Activated CD4-positive, alpha-beta T cell treated with anti-CD3 and anti-CD28 coated beads for 24 hours (primary cell): ENCODE measurements around the gene LCORL.
"Not testable (repeated sequence)": the region's sequence is repeated elsewhere in the genome, so short reads cannot be mapped to it uniquely, and the experiment has no call there.

Source experiments
- DNase-seq, 2 donors: peaks; one replicate each; pipeline ENCODE4 v3.0.0-alpha.2; 2020; ENCODE audit warnings: low read depth in 2 of 2

Gene LCORL

DNA sequence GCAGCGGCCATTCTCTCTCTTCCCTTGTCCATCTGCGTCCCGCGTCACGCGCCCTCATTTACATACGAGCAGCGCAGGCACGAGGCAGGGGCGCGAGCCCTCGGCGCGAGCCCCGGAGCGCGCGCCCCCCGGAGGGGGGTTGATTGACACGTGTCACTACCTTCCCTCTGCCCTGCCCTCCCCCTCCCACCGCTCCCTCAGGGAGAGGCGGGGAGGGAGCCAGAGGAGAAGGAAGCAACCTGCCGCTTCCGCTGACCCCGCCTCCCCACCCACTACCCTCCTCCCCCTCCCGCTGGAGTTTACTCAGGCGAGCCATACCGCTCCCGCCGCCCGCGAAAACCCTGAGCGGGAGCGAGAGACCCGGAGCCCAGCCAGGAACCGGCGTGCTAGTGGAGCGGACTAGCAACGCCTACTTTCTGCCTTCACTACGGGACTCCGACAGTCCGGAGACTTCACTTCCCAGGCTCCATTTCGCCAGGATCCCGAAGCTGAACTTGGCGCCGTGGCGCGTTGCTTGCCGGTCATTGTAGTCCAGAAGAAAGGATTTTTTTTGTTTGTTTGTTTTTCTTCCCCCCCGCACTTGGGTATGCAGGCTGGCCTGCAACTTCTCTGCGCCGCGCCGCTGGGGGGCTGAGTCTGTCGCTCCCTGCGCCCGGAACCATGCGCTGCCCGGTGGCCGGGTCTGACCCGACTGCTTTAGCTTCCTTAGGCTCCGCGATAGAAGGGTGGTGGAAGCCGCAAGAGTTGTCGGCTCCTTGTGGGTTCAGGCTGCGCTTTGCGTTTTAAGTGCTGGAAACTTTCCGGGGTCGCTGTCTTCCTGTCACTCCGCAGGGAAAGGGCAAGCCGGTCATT is at the start of gene LCORL:
Gene LCORL, minus strand, starts transcription at position 36 of the 852 bp plus-strand sequence. Its CDS starts 4 bp downstream, at position 32.
- peak; percentile 75 to 76 for DNase-seq

DNA sequence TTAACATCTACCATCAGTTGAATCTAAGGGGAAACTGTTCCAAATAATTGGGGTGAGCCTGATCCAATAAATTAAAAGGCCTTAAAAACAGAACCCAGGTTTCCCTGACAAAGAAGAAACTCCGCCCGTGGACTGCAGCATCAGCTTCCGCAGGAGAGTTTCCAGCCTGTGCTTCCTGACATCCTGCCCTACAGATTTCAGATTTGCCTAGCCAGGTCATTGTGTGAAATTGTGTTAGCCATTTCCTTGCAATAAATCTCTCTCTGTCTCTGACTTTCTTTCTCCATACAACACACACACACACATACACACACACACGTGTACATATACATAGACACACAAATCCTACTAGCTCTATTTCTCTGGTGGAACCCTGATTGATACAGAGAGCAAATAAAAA is 48.3 kb upstream of the LCORL start:
- DNase-seq: no peak

DNA sequence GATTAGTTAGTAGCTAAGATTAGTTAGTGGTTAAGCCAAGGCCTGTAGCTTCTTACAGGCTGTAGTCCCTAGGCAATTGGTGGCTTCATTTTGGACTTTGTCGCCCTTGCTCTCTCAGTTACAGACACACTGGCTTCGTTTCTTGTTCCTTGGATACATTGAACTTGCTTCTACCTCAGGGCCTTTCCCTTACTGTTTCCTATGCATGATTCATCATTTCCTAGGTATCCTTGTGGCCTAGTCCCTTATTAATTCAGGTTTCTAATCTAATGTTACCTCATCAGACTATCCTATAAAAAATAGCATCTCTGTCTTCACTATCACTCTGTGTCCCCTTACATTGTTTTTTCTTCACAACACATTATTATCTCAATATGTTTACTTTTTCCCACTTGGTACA is 45.5 kb upstream of the LCORL start:
- DNase-seq: no peak

DNA sequence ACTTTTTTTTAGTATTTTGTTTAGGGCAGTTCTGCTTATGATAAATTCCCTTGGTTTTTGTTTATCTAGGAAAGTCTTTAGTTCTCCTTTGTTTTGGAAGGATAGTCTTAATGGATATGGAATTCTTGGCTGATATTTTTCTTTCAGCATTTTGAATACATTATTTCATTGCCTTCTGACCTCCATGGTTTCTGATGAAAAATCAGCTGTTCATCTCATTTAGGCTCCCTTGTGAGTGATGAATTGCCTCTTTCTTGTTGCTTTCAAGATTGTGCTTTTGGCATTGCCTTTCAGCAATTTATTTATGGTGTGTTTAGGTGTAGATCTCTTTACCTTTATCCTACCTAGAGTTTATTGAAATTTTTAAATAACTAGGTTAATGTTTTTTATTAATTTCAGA is 41.5 kb upstream of the LCORL start:
- DNase-seq: no peak

DNA sequence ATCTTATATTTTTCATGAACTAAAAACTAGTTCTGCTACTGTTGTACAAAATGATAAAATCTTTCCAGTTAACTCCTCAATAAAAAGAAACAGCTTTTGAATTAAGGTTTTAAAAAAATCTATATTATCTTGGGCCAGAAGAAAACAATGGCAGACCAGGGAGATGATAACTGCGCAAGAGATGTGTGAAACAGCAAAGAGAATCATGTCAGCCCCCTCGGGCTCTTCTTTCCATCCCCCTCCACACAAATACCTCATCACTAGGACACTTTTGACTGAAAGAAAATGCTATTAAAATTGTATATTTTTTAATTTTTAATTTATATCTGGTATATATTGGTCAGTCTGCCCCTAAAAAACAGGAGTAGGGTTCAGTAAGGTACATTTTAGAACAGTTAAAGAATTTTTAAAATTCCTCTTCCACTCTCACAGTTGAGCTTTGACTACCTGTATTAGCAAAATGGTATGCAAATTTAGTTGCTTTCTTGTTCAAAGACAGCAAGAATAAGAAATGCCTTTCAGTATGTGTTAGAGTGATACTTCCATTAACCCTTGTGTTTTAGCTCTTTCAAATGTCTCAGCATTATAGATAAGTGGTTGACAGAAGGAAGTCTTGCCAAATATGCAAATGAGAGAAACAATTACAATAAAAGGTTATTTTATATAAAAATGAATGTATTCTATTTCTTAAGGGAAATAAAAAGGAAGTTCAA is 36.4 kb upstream of the LCORL start:
- no peak for DNase-seq

DNA sequence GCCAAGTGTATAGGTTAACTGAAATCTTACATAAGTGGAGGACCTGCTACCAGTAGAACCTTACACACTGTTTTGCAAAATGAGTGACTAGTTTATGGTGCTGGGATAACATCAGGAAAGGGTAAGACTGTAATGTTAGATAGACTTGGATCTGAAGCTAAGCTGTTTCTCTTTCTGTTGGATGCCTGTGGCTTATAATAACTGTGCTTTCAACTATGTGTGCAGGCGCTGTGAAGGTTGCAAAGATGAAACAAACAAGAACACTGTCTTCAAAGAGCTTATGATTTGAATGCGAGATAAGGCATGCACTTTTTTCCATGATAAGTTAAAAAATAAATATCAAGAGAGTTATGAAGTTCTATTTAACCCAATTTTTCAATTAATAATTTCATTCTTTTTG is 34.5 kb upstream of the LCORL start:
- no peak for DNase-seq

DNA sequence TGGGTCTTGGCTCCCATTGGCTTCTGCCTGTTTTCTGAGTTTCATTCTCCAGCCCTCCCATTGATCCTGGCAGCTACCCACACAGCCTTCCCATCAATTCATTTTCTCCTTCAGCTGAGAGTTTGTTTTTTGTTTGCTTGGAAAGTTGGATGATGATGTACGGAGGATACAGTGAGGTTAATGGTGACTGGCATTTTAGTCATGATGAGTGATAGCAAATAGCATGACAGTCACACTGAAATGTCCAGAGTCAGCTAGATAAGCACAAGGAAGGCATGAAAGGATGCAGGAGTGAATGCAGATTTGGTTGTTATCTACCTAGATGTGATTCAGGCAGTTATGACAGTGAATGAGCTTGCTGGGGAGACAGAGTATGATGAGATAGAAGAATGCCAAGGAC is 30.6 kb upstream of the LCORL start:
- DNase-seq: no peak

DNA sequence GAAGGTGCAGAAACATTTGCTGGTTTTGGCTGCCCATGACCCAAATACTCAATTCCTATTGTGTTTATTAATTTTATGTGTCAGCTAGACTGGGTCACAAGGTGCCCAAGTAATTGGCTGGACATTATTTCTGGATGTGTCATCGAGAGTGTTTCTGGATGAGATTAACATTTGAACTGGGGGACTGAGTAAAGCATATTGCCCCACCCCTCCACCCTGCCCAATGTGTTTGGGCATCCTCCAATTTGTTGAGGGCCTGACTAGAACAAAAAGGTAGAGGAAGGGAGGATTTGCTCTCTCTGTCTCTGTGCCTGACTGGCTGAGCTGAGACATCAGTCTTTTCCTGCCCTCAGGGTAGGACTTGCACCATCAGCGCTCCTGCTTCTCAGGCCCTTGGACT is 29.7 kb upstream of the LCORL start:
- no peak for DNase-seq

DNA sequence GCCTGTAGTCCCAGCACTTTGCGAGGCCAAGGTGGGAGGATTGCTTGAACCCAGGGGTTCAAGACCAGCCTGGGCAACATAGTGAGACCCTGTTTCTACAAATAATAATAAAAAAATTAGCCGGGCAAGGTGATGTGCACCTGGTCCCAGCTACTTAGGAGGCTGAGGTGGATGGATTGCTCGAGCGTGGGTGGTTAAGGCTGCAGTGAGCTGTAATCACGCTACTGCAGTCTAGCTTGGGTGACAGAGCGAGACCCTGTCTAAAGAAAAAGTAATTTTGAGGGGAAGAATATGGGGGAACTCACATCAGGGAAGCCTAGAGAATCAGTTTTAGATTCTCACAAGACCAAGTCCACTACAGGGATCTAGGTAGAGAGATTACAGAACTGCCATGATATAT is 28.9 kb upstream of the LCORL start:
- no peak for DNase-seq

DNA sequence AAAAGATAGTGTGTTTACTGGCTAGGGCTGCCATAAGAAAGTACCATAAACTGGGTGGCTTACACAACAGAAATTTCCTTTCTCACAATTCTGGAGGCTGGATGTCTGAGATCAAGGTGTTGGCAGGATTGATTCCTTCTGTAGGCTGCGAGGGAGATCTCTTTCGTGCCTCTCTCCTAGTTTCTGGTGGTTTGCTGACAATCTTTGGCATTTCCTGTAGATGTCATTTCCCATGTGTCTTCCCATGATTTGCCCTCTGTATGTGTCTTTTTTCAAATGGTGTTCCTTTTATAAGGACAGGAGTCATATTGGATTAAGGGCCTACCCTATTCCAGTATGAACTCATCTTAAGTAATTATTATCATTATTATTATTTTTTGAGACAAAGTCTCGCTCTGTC is 27.9 kb upstream of the LCORL start:
- no peak for DNase-seq

DNA sequence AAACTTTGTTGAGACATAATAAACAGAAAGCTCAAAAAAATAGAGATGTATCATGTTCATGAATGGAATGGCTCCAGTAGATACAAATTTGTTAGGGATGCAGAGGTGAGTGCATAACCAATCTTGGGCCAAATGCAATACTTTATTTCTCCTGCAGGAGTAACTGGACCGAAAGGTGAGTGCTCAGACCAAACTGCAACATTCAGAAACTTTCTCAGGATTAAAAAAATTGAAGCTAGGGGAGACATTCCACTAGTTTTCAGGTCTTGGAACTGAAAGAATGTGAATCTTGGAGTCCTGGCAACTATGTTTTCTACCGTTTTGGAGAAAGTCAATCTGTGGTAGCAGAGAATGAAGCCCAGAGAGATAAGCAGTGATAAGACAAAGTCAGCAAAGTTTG is 21.2 kb upstream of the LCORL start:
- no peak for DNase-seq

DNA sequence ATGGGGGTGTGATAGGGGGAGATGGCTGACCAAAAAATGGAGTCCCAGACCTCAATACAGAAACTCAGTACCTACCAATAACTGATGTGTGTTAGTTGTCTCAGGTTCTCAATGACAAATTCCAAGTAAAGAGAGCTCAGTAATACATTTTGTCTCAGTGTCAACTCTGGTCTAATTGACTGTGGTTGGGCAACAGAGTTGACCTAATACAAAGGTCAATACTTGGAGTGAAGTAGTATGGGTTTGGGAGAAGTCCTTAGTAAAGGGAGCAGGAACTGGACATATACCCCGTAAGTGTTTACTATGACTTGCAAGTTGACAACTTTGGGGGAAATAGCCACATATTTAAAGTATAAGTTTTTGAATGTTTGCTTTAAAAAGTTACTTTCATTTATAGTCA is 20.5 kb upstream of the LCORL start:
- no peak for DNase-seq

DNA sequence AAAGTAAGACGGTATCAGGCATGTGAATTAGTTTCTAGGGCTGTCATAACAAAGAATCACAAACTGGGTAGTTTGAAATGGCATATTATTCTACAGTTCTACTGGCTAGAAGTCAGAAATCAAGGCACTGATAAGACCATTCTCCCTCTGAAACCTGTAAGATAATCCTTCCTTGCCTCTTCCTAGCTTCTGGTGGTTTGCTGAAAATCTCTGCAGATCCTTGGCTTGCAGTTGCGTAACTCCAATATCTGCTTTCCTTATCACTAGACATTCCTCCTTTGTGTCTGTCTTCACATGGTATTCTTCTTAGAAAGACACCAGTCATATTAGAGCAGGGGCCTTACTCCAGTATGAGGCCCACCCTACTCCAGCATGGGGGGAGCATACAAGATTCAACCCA is 19.6 kb upstream of the LCORL start:
- no peak for DNase-seq

DNA sequence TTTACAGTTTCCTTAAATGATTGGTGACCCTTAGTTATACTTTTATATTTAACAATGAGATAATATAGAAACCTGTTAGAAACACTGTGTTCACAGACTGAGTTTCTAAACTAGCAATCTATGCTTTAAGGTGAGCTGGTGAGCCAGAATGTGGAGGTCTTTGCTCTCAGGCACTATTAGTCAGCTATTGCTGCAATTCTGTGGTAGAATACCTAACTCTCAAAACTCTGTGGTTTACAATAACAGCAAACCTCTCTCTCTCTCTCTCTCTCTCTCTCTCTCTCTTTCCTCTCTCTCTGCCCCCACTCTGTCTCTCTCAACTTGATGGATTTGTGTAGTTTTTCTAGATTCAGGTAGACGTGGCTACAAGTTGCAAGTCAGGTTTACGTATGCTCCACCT is 17.6 kb upstream of the LCORL start:
- DNase-seq: no peak

DNA sequence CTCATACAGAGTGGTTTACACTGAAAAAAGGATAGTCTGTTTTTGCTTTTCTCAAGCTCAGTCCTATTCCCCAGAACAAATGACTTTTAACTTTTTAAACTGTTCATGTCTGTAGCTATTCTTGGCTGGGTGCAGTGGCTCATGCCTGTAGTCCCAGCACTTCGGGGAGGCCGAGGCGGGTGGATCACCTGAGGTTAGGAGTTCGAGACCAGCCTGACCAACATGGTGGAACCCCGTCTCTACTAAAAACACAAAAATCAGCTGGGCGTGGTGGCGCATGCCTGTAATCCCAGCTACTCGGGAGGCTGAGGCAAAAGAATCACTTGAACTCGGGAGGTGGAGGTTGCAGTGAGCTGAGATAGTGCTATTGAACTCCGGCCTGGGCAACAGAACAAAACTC is 14.8 kb upstream of the LCORL start:
- DNase-seq: not testable (repeated sequence)

DNA sequence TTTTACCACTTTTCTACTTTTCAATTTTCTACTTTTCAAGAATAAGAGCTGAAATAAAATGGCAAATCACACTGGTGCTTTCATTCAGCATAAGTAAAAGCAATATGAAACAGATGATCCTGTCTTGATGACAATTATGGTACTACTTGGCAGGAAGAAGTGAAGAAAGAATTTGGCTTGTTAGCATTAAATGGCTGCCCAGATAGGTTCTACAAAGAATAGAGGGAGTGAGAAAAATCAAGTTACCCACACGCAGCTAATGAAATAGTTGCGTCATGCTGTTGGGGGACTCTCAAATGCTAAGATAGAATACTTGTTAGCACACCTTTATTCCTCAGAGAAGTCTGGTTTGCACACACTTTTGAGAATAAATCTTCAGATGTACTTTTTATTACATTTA is 12.5 kb upstream of the LCORL start:
- DNase-seq: no peak

DNA sequence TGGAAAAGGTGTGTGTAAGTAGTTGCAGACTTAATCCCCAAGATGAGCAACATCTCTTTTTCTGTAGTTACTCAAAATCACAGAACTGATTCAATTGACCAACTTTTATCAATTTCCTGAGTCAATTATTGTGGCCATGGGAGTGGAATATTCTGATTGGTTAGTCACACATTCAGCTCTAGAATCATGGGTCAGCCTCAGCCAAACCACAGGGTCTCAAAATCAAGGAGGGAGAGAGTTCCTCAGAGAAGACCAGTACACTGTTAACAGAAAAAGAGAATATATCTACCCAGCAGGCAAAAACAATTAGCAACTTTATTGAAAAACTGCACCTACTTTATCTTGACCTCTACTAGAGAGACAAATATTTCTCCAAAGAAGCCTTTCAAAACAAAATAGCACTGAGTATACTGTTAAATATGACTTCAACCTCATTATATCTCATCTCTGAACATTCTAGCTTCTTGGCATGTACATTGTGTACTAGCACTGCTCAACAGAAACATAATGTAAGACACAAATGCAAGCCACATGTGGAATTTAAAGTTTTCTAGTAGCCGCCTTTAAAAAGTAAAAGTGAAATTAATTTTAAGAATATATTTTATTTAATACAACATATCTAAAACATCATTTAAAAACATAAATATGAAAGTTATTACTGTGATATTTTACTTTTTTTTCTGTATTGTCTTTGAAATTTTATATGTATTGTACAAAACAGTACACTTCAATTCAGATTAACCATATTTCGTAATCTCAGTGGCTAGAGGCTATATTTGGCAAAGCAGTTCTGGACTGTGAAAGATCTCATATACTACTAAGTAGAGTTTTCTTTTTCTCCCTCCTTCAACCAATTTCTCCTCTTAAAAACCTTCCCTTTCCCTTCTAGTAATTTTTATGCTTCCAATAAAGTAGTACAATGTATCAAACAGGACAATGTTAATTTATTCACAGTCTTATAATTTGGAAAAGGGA is 11.8 kb upstream of the LCORL start:
- DNase-seq: no peak

DNA sequence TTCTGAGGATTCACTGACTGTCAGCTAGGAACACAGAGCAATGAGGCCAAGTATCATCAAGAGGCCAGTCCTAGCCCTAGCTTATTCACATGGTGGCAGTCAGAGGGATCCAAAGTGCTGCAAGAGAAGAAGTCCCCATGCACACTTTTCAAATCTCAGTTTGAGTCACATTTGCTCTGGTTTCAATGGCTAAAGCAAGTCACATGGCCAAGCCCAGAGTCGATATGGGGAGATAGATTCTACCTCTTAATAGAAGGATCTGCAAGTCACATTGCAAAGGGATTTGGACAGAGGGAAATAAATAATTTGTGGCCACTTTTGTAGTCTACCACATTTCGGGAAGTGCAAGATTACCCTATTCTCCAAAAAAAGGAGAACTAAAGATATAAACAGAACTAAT is 3.7 kb upstream of the LCORL start:
- no peak for DNase-seq

DNA sequence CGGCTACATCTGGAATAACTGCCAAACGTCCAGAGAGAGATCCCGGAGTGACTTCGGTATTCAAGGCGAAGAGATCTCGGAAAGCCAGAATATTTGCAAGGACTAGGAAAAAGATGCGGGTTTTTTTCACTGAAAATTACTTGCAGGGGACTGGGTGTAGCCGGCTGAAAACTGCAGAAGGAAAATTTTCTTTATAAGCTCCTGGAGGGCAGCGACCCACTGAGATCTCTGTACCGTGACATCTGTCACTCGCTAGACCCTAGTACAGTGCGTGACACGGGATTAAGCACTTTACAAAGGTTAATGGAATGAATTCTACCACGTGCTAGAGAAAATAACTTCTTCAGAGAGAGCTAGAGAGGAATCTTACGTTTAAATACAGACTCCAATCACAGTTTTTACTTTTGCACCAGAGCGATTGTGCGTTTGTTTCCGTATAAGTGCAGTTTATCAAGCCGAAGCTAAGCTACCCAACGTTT is 1.1 kb upstream of the LCORL start:
- DNase-seq: no peak

DNA sequence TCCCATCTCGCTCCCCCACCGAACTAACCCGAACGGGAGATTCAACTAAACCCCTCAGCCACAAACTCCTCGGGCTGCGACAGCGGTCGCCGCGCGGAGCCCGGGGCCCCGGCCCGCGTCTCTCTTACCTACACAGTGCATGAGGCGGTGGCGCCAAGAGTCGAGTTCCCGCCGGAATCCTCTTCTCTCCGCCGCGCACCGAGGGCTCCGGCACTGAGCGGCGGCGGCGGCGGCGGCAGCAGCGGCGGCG is 160 bp downstream of the LCORL start:
- no peak for DNase-seq

DNA sequence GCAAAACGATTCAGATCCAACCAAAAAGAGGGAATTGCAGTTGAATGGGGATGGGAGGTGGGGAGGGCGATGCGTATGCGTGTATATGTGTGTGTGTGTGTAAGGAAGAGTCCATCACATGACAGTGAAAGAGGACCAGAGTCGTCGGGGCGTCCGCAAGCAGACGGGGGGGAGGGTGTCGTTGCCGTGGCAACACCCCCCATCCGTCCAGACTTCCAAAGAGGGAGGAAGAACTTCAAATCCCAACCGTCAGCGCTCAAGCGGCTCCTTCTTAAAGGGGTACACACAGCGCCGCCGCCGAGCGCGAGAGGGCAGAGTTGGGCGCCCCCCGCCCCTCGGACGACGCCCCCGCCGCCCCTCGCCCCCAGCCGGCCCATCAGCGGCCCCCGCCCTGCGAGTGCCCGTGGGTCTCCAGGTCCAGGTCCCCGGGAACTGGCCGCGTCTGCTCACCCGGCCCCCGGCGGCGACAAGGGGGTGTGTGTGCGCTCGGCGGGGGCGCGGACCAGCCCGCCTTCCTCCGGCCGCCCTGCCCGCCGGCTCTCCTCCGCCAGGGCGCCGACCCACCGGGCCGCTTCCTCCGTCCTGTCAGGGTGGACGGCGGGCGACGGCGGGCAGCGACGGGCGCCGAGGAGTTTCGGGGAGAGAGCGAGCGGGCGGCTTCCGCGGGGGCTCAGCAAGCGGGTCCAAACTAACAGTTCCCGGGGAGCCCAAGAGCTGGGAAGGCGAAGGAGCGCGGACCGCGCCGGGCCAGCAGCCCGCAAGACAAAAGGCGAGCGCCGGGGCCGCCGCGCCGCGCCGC is 685 bp downstream of the LCORL start:
- peak; percentile 1 to 10 for DNase-seq
